ENCODE results near the gene LMOD3.

LMOD3 gene

GRCh38 chr3:69058947-69059224, 63.5 kb downstream of the LMOD3 start:
- no peak for DNase-seq (ENCODE audit: low read depth in 2 of 2)

- no peak for DNase-seq (ENCODE audit: low read depth in 2 of 2)
Observed at GRCh38 chr3:69058180-69058946, 64.0 kb downstream of the LMOD3 start.

All from stimulated activated CD8-positive, alpha-beta memory T cell treated with anti-CD3 and anti-CD28 coated beads, Interleukin-7, amount 100 ng/mL, for 1 hour (primary cell).